ENCODE measurements around the gene RNU7-1.

DNA sequence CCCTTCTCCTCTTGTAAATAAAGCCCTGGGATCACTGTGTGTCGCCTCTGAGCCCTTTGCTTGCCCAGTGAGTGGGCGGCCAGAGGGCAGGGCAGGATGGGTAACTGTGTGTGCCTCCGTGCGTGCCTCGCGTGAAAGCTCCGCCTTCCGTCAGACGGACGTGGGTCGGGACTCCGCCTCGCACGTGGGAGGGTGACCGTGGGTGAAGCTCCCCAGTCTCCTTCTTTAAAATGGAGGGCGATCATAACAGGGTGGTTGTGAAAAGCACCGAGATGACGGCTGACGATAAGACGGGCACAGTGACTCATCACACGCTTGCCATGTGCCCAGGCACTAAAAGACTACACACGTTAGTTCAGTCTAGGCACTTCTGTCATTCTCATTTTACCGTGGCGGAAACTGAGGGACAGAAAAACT is 17.7 kb downstream of the RNU7-1 start:
- TF ChIP-seq, protein P1, sequence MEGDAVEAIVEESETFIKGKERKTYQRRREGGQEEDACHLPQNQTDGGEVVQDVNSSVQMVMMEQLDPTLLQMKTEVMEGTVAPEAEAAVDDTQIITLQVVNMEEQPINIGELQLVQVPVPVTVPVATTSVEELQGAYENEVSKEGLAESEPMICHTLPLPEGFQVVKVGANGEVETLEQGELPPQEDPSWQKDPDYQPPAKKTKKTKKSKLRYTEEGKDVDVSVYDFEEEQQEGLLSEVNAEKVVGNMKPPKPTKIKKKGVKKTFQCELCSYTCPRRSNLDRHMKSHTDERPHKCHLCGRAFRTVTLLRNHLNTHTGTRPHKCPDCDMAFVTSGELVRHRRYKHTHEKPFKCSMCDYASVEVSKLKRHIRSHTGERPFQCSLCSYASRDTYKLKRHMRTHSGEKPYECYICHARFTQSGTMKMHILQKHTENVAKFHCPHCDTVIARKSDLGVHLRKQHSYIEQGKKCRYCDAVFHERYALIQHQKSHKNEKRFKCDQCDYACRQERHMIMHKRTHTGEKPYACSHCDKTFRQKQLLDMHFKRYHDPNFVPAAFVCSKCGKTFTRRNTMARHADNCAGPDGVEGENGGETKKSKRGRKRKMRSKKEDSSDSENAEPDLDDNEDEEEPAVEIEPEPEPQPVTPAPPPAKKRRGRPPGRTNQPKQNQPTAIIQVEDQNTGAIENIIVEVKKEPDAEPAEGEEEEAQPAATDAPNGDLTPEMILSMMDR (IDR thresholded peaks at IDR 0.05; ENCODE audit: insufficient read depth, low read length, poor library complexity, severe bottlenecking) = no peak
- no peak for TF ChIP-seq EZH2phosphoT487 (conservative IDR thresholded peaks at IDR 0.05; ENCODE audit: low read length)
